Coronary artery (tissue), 2 donors: ENCODE measurements around the gene PRKAB2.

Experiments
- DNase-seq: peaks from one replicate; pipeline ENCODE4 v3.0.0-alpha.2; 2017; ENCODE audit warnings: low spot score
- H3K27ac ChIP-seq, 2 donors: fragments of 200-600 bp; sonication (generic); one replicate each; pipeline ENCODE4 v1.5.1; 2016 to 2019
- H3K4me3 ChIP-seq: fragments of 200-600 bp; sonication (generic); 2 replicates; pipeline ENCODE4 v1.5.1; 2016; ENCODE audit warnings: mild to moderate bottlenecking, moderate library complexity
- CTCF ChIP-seq: fragments of 200-600 bp; sonication (generic); IDR thresholded peaks from one replicate; pipeline ENCODE4 v1.5.1; 2019; ENCODE audit warnings: antibody characterized with exemption

Gene PRKAB2

GRCh38 chr1:147172168-147173016 is at the start of gene PRKAB2:
PRKAB2 (minus strand) TSS chr1:147172470; CDS start chr1:147172144, 326 bp downstream.
- TF ChIP-seq CTCF = peak; percentile 83
- peak; percentile 97 for DNase-seq
- H3K4me3 ChIP-seq = peak within 1 kb of the TSS; percentile 91
- peak within 1 kb of the TSS; percentile 95 to 96 for H3K27ac ChIP-seq

GRCh38 chr1:147218606-147219005 is 46.3 kb upstream of the PRKAB2 start:
- Histone ChIP-seq H3K4me3 (no peak overlapping the region), H3K27ac (no peak overlapping the region)
- no peak for TF ChIP-seq CTCF
- no peak for DNase-seq

GRCh38 chr1:147217141-147217540 is 44.9 kb upstream of the PRKAB2 start:
- DNase-seq = no peak
- Histone ChIP-seq H3K27ac (no peak overlapping the region), H3K4me3 (no peak overlapping the region)
- TF ChIP-seq CTCF = no peak

- DNase-seq = no peak
- TF ChIP-seq CTCF = no peak
- Histone ChIP-seq H3K4me3 (no peak overlapping the region), H3K27ac (no peak overlapping the region)
These were observed 43.9 kb upstream of the PRKAB2 start for GRCh38 chr1:147216124-147216523.

- no peak for TF ChIP-seq CTCF
- Histone ChIP-seq H3K27ac (no peak overlapping the region), H3K4me3 (no peak overlapping the region)
- no peak for DNase-seq
These were observed 43.3 kb upstream of the PRKAB2 start for GRCh38 chr1:147215540-147215916.

- no peak for TF ChIP-seq CTCF
- H3K4me3 ChIP-seq = no peak overlapping the region
- H3K27ac ChIP-seq = no peak overlapping the region
- no peak for DNase-seq
These were observed 42.7 kb upstream of the PRKAB2 start for GRCh38 chr1:147214842-147215539.
